Ishikawa (cell line): ENCODE data around the gene UTP25.

ENCODE experiments used
- CEBPB ChIP-seq: IDR thresholded peaks from 2 replicates; pipeline ENCODE4 v1.6.1; 2012
- CREB1 ChIP-seq: IDR thresholded peaks from 2 replicates; pipeline ENCODE4 v1.6.1; 2012; ENCODE audit warnings: low read depth
- EGR1 ChIP-seq: IDR thresholded peaks from 2 replicates; pipeline ENCODE4 v1.6.1; 2012
- EP300 ChIP-seq: IDR thresholded peaks from 2 replicates; pipeline ENCODE4 v1.6.1; 2012; ENCODE audit warnings: borderline replicate concordance
- MAX ChIP-seq: IDR thresholded peaks from 2 replicates; pipeline ENCODE4 v1.6.1; 2012
- NFIC ChIP-seq: IDR thresholded peaks from 2 replicates; pipeline ENCODE4 v1.6.1; 2012
- RAD21 ChIP-seq: IDR thresholded peaks from 2 replicates; pipeline ENCODE4 v1.6.1; 2012; ENCODE audit warnings: low read depth
- TAF1 ChIP-seq: IDR thresholded peaks from 2 replicates; pipeline ENCODE4 v1.6.1; 2012; ENCODE audit warnings: low read depth, mild to moderate bottlenecking
- TCF12 ChIP-seq: IDR thresholded peaks from 2 replicates; pipeline ENCODE4 v1.6.1; 2012; ENCODE audit warnings: low read depth
- TEAD4 ChIP-seq: IDR thresholded peaks from 2 replicates; pipeline ENCODE4 v1.6.1; 2012
- YY1 ChIP-seq: IDR thresholded peaks from 2 replicates; pipeline ENCODE4 v1.6.1; 2012; ENCODE audit warnings: low read depth
- TF ChIP-seq, protein P1 (sequence below): IDR thresholded peaks from 2 replicates; pipeline ENCODE4 v1.6.1; 2012

DNA sequence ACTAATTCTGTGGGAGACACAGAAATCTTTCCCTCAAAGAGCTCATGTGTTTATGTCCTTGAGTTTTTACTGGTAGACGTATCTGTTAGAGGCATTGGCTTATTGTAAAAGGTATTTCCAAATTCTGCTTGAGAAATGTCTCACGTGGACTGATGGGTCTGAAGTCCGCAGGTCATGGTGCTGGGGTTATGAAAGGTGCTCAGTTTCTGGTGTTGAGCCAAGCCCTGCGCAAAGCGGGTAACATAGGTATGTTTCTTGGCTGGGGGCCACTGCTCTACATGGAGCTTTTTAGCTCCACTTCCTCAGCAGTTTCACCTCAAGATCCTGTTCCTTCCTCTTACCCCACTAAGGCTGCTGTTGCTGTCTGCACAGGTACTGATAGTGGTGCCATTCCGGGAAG, 10.8 kb downstream of the UTP25 start:
- TF ChIP-seq YY1 (no peak), NFIC (no peak), TAF1 (no peak), EP300 (no peak), CEBPB (no peak), EGR1 (no peak), RAD21 (no peak), TEAD4 (no peak), MAX (no peak), CREB1 (no peak), TCF12 (no peak)
- TF ChIP-seq, protein P1, sequence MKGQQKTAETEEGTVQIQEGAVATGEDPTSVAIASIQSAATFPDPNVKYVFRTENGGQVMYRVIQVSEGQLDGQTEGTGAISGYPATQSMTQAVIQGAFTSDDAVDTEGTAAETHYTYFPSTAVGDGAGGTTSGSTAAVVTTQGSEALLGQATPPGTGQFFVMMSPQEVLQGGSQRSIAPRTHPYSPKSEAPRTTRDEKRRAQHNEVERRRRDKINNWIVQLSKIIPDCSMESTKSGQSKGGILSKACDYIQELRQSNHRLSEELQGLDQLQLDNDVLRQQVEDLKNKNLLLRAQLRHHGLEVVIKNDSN, result no peak
